Trophoblast cell (in vitro differentiated cells and primary cell): ENCODE measurements around the gene MYDGF.

ENCODE experiments used
- DNase-seq, 2 donors: peaks; one replicate each; pipeline ENCODE4 v3.0.0-alpha.2; 2016
- H2AFZ ChIP-seq: 2 replicates; pipeline ENCODE4 v1.6.1; 2013; ENCODE audit warnings: low read length, moderate library complexity, mild to moderate bottlenecking; ENCODE audit not compliant: insufficient read depth, poor library complexity
- H2AK5ac ChIP-seq: 2 replicates; pipeline ENCODE4 v1.6.1; 2013; ENCODE audit warnings: mild to moderate bottlenecking, low read length
- H2BK120ac ChIP-seq: 2 replicates; pipeline ENCODE4 v1.6.1; 2013; ENCODE audit warnings: low read length, mild to moderate bottlenecking, moderate library complexity; ENCODE audit not compliant: insufficient read depth, poor library complexity
- H2BK12ac ChIP-seq: 2 replicates; pipeline ENCODE4 v1.6.1; 2013; ENCODE audit warnings: mild to moderate bottlenecking, low read length, moderate library complexity
- H2BK5ac ChIP-seq: 2 replicates; pipeline ENCODE4 v1.6.1; 2013; ENCODE audit warnings: low read length, low read depth, moderate library complexity, mild to moderate bottlenecking; ENCODE audit not compliant: poor library complexity
- H3K14ac ChIP-seq: 2 replicates; pipeline ENCODE4 v1.6.1; 2013; ENCODE audit warnings: mild to moderate bottlenecking, low read length
- H3K18ac ChIP-seq: 2 replicates; pipeline ENCODE4 v1.6.1; 2013; ENCODE audit warnings: mild to moderate bottlenecking, low read length
- H3K23ac ChIP-seq: 2 replicates; pipeline ENCODE4 v1.6.1; 2013; ENCODE audit warnings: low read length
- H3K27ac ChIP-seq: 2 replicates; pipeline ENCODE4 v1.5.1; 2013; ENCODE audit warnings: low read depth, mild to moderate bottlenecking, inconsistent platforms, low read length, moderate library complexity
- H3K27me3 ChIP-seq: 2 replicates; pipeline ENCODE4 v1.6.1; 2013; ENCODE audit warnings: inconsistent platforms, mild to moderate bottlenecking, low read length, moderate library complexity; ENCODE audit not compliant: insufficient read depth
- H3K36me3 ChIP-seq, 2 experiments: 1 replicate in 1 of 2; 2 replicates in 1 of 2; pipeline ENCODE4 v1.6.1; 2013; ENCODE audit warnings: low read length in 2 of 2, mild to moderate bottlenecking in 2 of 2, moderate library complexity in 1 of 2; ENCODE audit not compliant: insufficient read depth in 2 of 2, control insufficient read depth in 1 of 2
- H3K4ac ChIP-seq: 2 replicates; pipeline ENCODE4 v1.6.1; 2013; ENCODE audit warnings: low read depth, mild to moderate bottlenecking, low read length, moderate library complexity
- H3K4me1 ChIP-seq, 2 experiments: 1 replicate in 1 of 2; 2 replicates in 1 of 2; pipeline ENCODE4 v1.6.1; 2013; ENCODE audit warnings: low read length in 2 of 2, mild to moderate bottlenecking in 2 of 2, moderate library complexity in 1 of 2; ENCODE audit not compliant: insufficient read depth in 2 of 2, control insufficient read depth in 1 of 2
- H3K4me2 ChIP-seq: 2 replicates; pipeline ENCODE4 v1.6.1; 2013; ENCODE audit warnings: inconsistent platforms, mild to moderate bottlenecking, low read length, moderate library complexity
- H3K4me3 ChIP-seq: 2 replicates; pipeline ENCODE4 v1.5.1; 2013; ENCODE audit warnings: mild to moderate bottlenecking, low read depth, low read length, inconsistent platforms
- H3K79me1 ChIP-seq: one replicate; pipeline ENCODE4 v1.6.1; 2013; ENCODE audit warnings: low read length
- H3K79me2 ChIP-seq: 2 replicates; pipeline ENCODE4 v1.6.1; 2013; ENCODE audit warnings: low read length, mild to moderate bottlenecking; ENCODE audit not compliant: control insufficient read depth, insufficient read depth, poor library complexity
- H3K9ac ChIP-seq: 2 replicates; pipeline ENCODE4 v1.6.1; 2013; ENCODE audit warnings: mild to moderate bottlenecking, low read length
- H3K9me3 ChIP-seq: 2 replicates; pipeline ENCODE4 v1.6.1; 2013; ENCODE audit warnings: low read depth, mild to moderate bottlenecking, control low read depth, inconsistent platforms, low read length; ENCODE audit not compliant: insufficient read depth
- H4K12ac ChIP-seq: 2 replicates; pipeline ENCODE4 v1.6.1; 2013; ENCODE audit warnings: low read depth, mild to moderate bottlenecking, low read length, moderate library complexity
- H4K8ac ChIP-seq: 2 replicates; pipeline ENCODE4 v1.6.1; 2013; ENCODE audit warnings: low read depth, mild to moderate bottlenecking, low read length, moderate library complexity
- H4K91ac ChIP-seq: one replicate; pipeline ENCODE4 v1.6.1; 2013; ENCODE audit warnings: low read depth, mild to moderate bottlenecking, low read length, moderate library complexity
- WGBS: extraction: QIAGEN DNeasy Blood & Tissue Kit; methylation state at CpG from one replicate; pipeline ENCODE4 v1.1.7; 2013; ENCODE audit warnings: missing lambda C conversion rate; ENCODE audit not compliant: insufficient read length, insufficient coverage; ENCODE audit errors: extremely low coverage; 5-methylcytosine and 5-hydroxymethylcytosine counted together

Gene MYDGF

GRCh38 chr19:4636151-4636717 lies 33.9 kb downstream of the MYDGF start:
- H3K9ac ChIP-seq: peak overlapping the region; percentile 48
- peak overlapping the region; percentile 83 for H3K4me2 ChIP-seq
- H2BK5ac ChIP-seq: peak overlapping the region; percentile 68
- peak overlapping the region; percentile 91 for H4K91ac ChIP-seq
- H3K79me2 ChIP-seq: peaks cover 5% of the 10 kb centered on the region
- H3K14ac ChIP-seq: peak overlapping the region; percentile 88
- H2BK120ac ChIP-seq: peak overlapping the region; percentile 88
- H3K4me1 ChIP-seq: peaks cover 10 to 17% of the 10 kb centered on the region in 2 experiments
- DNase-seq: peak in 1 of 2 donors; percentile 68
- peak overlapping the region; percentile 65 for H3K4me3 ChIP-seq
- peak overlapping the region; percentile 91 for H2AFZ ChIP-seq
- peak overlapping the region; percentile 90 for H3K4ac ChIP-seq
- H3K9me3 ChIP-seq: peaks cover 2% of the 10 kb centered on the region
- H3K18ac ChIP-seq: peak overlapping the region; percentile 94
- no peak overlapping the region for H3K27ac ChIP-seq
- no peaks in the 10 kb centered on the region for H3K36me3 ChIP-seq
- no peaks in the 10 kb centered on the region for H3K27me3 ChIP-seq
- no CpG with 5 or more reads among the region's 43 CpGs for WGBS
- no peak overlapping the region for H3K23ac ChIP-seq
- peaks cover 10% of the 10 kb centered on the region for H3K79me1 ChIP-seq
- H2AK5ac ChIP-seq: peak overlapping the region; percentile 15
- peak overlapping the region; percentile 98 for H4K8ac ChIP-seq
- H4K12ac ChIP-seq: peak overlapping the region; percentile 92
- H2BK12ac ChIP-seq: peak overlapping the region; percentile 69

- H4K12ac ChIP-seq: peak overlapping the region; percentile 92
- peak overlapping the region; percentile 94 for H3K18ac ChIP-seq
- peak overlapping the region; percentile 98 for H4K8ac ChIP-seq
- H2BK120ac ChIP-seq: peak overlapping the region; percentile 88
- H3K27me3 ChIP-seq: no peaks in the 10 kb centered on the region
- peaks cover 5% of the 10 kb centered on the region for H3K79me2 ChIP-seq
- peaks cover 2% of the 10 kb centered on the region for H3K9me3 ChIP-seq
- H3K4ac ChIP-seq: peak overlapping the region; percentile 90
- H3K4me2 ChIP-seq: peak overlapping the region; percentile 83
- DNase-seq: no peak
- H4K91ac ChIP-seq: peak overlapping the region; percentile 91
- peak overlapping the region; percentile 65 for H3K4me3 ChIP-seq
- H3K14ac ChIP-seq: peak overlapping the region; percentile 88
- H3K4me1 ChIP-seq: peaks cover 10 to 17% of the 10 kb centered on the region in 2 experiments
- no peak overlapping the region for H3K27ac ChIP-seq
- H3K23ac ChIP-seq: no peak overlapping the region
- whole genome bisulfite sequencing: no CpG with 5 or more reads among the region's 13 CpGs
- no peak overlapping the region for H3K9ac ChIP-seq
- H2AFZ ChIP-seq: peak overlapping the region; percentile 91
- H3K79me1 ChIP-seq: peaks cover 10% of the 10 kb centered on the region
- peak overlapping the region; percentile 68 for H2BK5ac ChIP-seq
- H2BK12ac ChIP-seq: peak overlapping the region; percentile 42
- no peak overlapping the region for H2AK5ac ChIP-seq
- no peaks in the 10 kb centered on the region for H3K36me3 ChIP-seq
These were observed 34.4 kb downstream of the MYDGF start for GRCh38 chr19:4635754-4636116.

GRCh38 chr19:4633140-4633967 lies 36.8 kb downstream of the MYDGF start:
- Histone ChIP-seq H3K4ac (no peak overlapping the region), H4K12ac (no peak overlapping the region), H3K9ac (no peak overlapping the region), H3K27me3 (no peaks in the 10 kb centered on the region), H3K4me3 (no peak overlapping the region), H3K79me2 (peaks cover 2% of the 10 kb centered on the region), H2AK5ac (no peak overlapping the region), H3K14ac (no peak overlapping the region), H4K91ac (no peak overlapping the region), H2BK5ac (no peak overlapping the region), H4K8ac (no peak overlapping the region), H3K27ac (no peak overlapping the region), H3K18ac (no peak overlapping the region), H3K4me1 (peaks cover 5 to 11% of the 10 kb centered on the region in 2 experiments), H3K36me3 (no peaks in the 10 kb centered on the region), H2BK120ac (no peak overlapping the region), H2AFZ (no peak overlapping the region), H3K23ac (no peak overlapping the region), H2BK12ac (no peak overlapping the region), H3K79me1 (peaks cover 10% of the 10 kb centered on the region), H3K9me3 (peaks cover 2% of the 10 kb centered on the region), H3K4me2 (no peak overlapping the region)
- DNase-seq: peak; percentile 81 to 93
- WGBS: no CpG with 5 or more reads among the region's 14 CpGs

GRCh38 chr19:4624733-4625362 lies 45.3 kb downstream of the MYDGF start:
- no peaks in the 10 kb centered on the region for H3K79me2 ChIP-seq
- WGBS: no CpG with 5 or more reads among the region's 6 CpGs
- no peaks in the 10 kb centered on the region for H3K36me3 ChIP-seq
- DNase-seq: peak in 1 of 2 donors; percentile 40
- no peak overlapping the region for H3K4me2 ChIP-seq
- no peak overlapping the region for H2BK120ac ChIP-seq
- H3K18ac ChIP-seq: no peak overlapping the region
- peaks cover 2% of the 10 kb centered on the region for H3K79me1 ChIP-seq
- no peak overlapping the region for H3K23ac ChIP-seq
- no peak overlapping the region for H2AK5ac ChIP-seq
- peak overlapping the region; percentile 28 for H4K91ac ChIP-seq
- H3K14ac ChIP-seq: no peak overlapping the region
- H3K9ac ChIP-seq: no peak overlapping the region
- H3K27me3 ChIP-seq: no peaks in the 10 kb centered on the region
- H2AFZ ChIP-seq: no peak overlapping the region
- no peak overlapping the region for H2BK5ac ChIP-seq
- H2BK12ac ChIP-seq: no peak overlapping the region
- H3K27ac ChIP-seq: no peak overlapping the region
- H3K4me1 ChIP-seq: peaks cover 2 to 3% of the 10 kb centered on the region in 2 experiments
- no peak overlapping the region for H4K12ac ChIP-seq
- H4K8ac ChIP-seq: peak overlapping the region; percentile 29
- H3K4ac ChIP-seq: no peak overlapping the region
- H3K4me3 ChIP-seq: no peak overlapping the region
- H3K9me3 ChIP-seq: peaks cover 2% of the 10 kb centered on the region
